IMR-90 (cell line): ENCODE results near the gene DNAJC17. TPM values are rescaled to one million over a fixed set of nuclear protein-coding genes. Genes with fewer than 3 reads are reported as not detected.

Source experiments
- ATAC-seq: fragments of 200-7000 bp; cut with Tn5 transposase; 2 replicates; pipeline ENCODE4 v1.9.1; 2020; ENCODE audit warnings: low read depth, mild to moderate bottlenecking, moderate library complexity
- BruUV-seq: library from RNA; stranded (reverse); fragments of 400-500 nt; replicated peaks from 2 replicates; lab custom pipeline; 2021; lab: Mats Ljungman, UMichigan
- CTCF ChIA-PET: fragments of 300-600 bp; formaldehyde crosslinking; extraction: SDS; loops from one replicate; lab custom pipeline; 2021; ENCODE audit warnings: antibody characterized with exemption; lab: Yijun Ruan, JAX
- POLR2A ChIA-PET: fragments of 300-600 bp; sonication (Branson Sonifier 250); formaldehyde crosslinking; loops from one replicate; lab custom pipeline; 2022; ENCODE audit warnings: antibody characterized with exemption; ENCODE audit not compliant: unreplicated experiment; lab: Charles Lee
- DNase-seq: peaks from one replicate; pipeline ENCODE4 v3.0.0; 2013
- H2AFZ ChIP-seq: replicated peaks from 2 replicates; pipeline ENCODE3; 2013; ENCODE audit warnings: low read length, mild to moderate bottlenecking; ENCODE audit not compliant: poor library complexity
- H2AK5ac ChIP-seq: 2 replicates; pipeline ENCODE4 v1.6.1; 2013; ENCODE audit warnings: low read depth, low read length, inconsistent platforms
- H2AK9ac ChIP-seq: replicated peaks from 2 replicates; pipeline ENCODE3; 2013; ENCODE audit warnings: mild to moderate bottlenecking, low read depth, low read length, moderate library complexity; ENCODE audit not compliant: poor library complexity
- H2BK120ac ChIP-seq: 2 replicates; pipeline ENCODE4 v1.6.1; 2013; ENCODE audit warnings: low read depth, low read length, inconsistent platforms
- H2BK15ac ChIP-seq: 3 replicates; pipeline ENCODE4 v1.6.1; 2013; ENCODE audit warnings: low read depth, low read length, inconsistent platforms
- H2BK20ac ChIP-seq: 2 replicates; pipeline ENCODE4 v1.6.1; 2013; ENCODE audit warnings: low read depth, mild to moderate bottlenecking, inconsistent platforms, low read length, moderate library complexity
- H2BK5ac ChIP-seq: 2 replicates; pipeline ENCODE4 v1.6.1; 2013; ENCODE audit warnings: mild to moderate bottlenecking, low read depth, low read length, inconsistent platforms; ENCODE audit not compliant: poor library complexity, severe bottlenecking
- H3K14ac ChIP-seq: replicated peaks from 2 replicates; pipeline ENCODE4 v1.6.1; 2013; ENCODE audit warnings: low read depth, low read length, inconsistent platforms
- H3K18ac ChIP-seq: 2 replicates; pipeline ENCODE4 v1.6.1; 2013; ENCODE audit warnings: low read depth, low read length, control low read depth
- H3K23ac ChIP-seq: 2 replicates; pipeline ENCODE4 v1.6.1; 2013; ENCODE audit warnings: low read depth, low read length, inconsistent platforms
- H3K27ac ChIP-seq: 2 replicates; pipeline ENCODE4 v1.5.1; 2013; ENCODE audit warnings: mild to moderate bottlenecking, control low read depth, low read length; ENCODE audit not compliant: insufficient read depth
- H3K27me3 ChIP-seq: 2 replicates; pipeline ENCODE4 v1.6.1; 2013; ENCODE audit warnings: low read length; ENCODE audit not compliant: control insufficient read depth, insufficient read depth
- H3K36me3 ChIP-seq: 2 replicates; pipeline ENCODE4 v1.6.1; 2013; ENCODE audit warnings: low read length, mixed read lengths; ENCODE audit not compliant: control insufficient read depth, insufficient read depth
- H3K4ac ChIP-seq: 2 replicates; pipeline ENCODE4 v1.6.1; 2013; ENCODE audit warnings: low read depth, low read length, inconsistent platforms
- H3K4me1 ChIP-seq: 2 replicates; pipeline ENCODE4 v1.6.1; 2013; ENCODE audit warnings: low read length, mixed read lengths; ENCODE audit not compliant: control insufficient read depth, insufficient read depth
- H3K4me2 ChIP-seq: 2 replicates; pipeline ENCODE4 v1.6.1; 2013; ENCODE audit warnings: low read depth, mild to moderate bottlenecking, control low read depth, low read length, moderate library complexity
- H3K4me3 ChIP-seq: 2 replicates; pipeline ENCODE4 v1.5.1; 2013; ENCODE audit warnings: low read depth, mild to moderate bottlenecking, control low read depth, low read length, moderate library complexity; ENCODE audit not compliant: insufficient read depth
- H3K56ac ChIP-seq: 2 replicates; pipeline ENCODE4 v1.6.1; 2013; ENCODE audit warnings: low read length, inconsistent platforms; ENCODE audit not compliant: insufficient read depth; ENCODE audit errors: extremely low read depth
- H3K79me1 ChIP-seq, 2 experiments: 2 replicates each; pipeline ENCODE4 v1.6.1; 2013; ENCODE audit warnings: low read length in 2 of 2, inconsistent platforms in 1 of 2, low read depth in 1 of 2
- H3K9ac ChIP-seq: 2 replicates; pipeline ENCODE4 v1.6.1; 2013; ENCODE audit warnings: low read depth, low read length, control low read depth
- H3K9me1 ChIP-seq: 2 replicates; pipeline ENCODE4 v1.6.1; 2013; ENCODE audit warnings: low read length, inconsistent platforms; ENCODE audit not compliant: insufficient read depth
- H3K9me3 ChIP-seq: 2 replicates; pipeline ENCODE4 v1.6.1; 2013; ENCODE audit warnings: low read length; ENCODE audit not compliant: control insufficient read depth, insufficient read depth
- H4K20me1 ChIP-seq: 2 replicates; pipeline ENCODE4 v1.6.1; 2013; ENCODE audit warnings: low read length, inconsistent platforms; ENCODE audit not compliant: insufficient read depth
- H4K5ac ChIP-seq: 2 replicates; pipeline ENCODE4 v1.6.1; 2013; ENCODE audit warnings: mild to moderate bottlenecking, low read depth, low read length, control low read depth
- H4K8ac ChIP-seq, 2 experiments: 2 replicates each; pipeline ENCODE4 v1.6.1; 2013; ENCODE audit warnings: low read depth in 2 of 2, low read length in 2 of 2, control low read depth in 1 of 2, inconsistent platforms in 1 of 2
- H4K91ac ChIP-seq: 2 replicates; pipeline ENCODE4 v1.6.1; 2013; ENCODE audit warnings: low read depth, low read length, inconsistent platforms; ENCODE audit not compliant: insufficient read depth
- BHLHE40 ChIP-seq: fragments of 150-350 bp; IDR thresholded peaks from 2 replicates; pipeline ENCODE4 v1.6.1; 2016; ENCODE audit warnings: mild to moderate bottlenecking, low read depth, low read length
- FOS ChIP-seq: fragments of 150-350 bp; IDR thresholded peaks from 2 replicates; pipeline ENCODE4 v1.6.1; 2016; ENCODE audit warnings: low read depth, low read length
- WGBS, 2 experiments: methylation state at CpG; one replicate each; pipeline versions ENCODE4 v1.1.5 to v1.1.7; 2013; ENCODE audit warnings: missing lambda C conversion rate in 2 of 2; ENCODE audit not compliant: insufficient read length in 1 of 2; ENCODE audit errors: extremely low coverage in 2 of 2; 5-methylcytosine and 5-hydroxymethylcytosine counted together
- dilution Hi-C: fragments of 300-500 bp; cut with HindIII; formaldehyde crosslinking; loops from one replicate; pipeline ENCODE4 v1.14.3; 2018; ENCODE audit warnings: low sequenced_read_pairs; ENCODE audit not compliant: unreplicated experiment
- in situ Hi-C: fragments of 300-500 bp; cut with MboI; formaldehyde crosslinking; loops from 3 replicates; pipeline ENCODE4 v1.14.3; 2019; ENCODE audit warnings: low sequenced_read_pairs, inconsistent platforms, mixed read lengths
- intact Hi-C: fragments of 100-400 bp; cut with micrococcal nuclease; formaldehyde crosslinking; loops from 2 replicates; pipeline ENCODE4 v1.10.0; 2022
- polyA plus RNA-seq, 3 experiments: library from polyadenylated mRNA; depleted of rRNA; stranded (reverse); fragments of >200 nt; gene quantifications; 2 replicates each; pipeline ENCODE4 v1.2.3, GENCODE V29; 2012; ENCODE audit warnings: low replicate concordance in 1 of 3
- total RNA-seq: library from RNA; depleted of rRNA; stranded (reverse); fragments of >200 nt; gene quantifications from 2 replicates; pipeline ENCODE4 v1.2.3, GENCODE V29; 2012

The DNAJC17 gene
- total and polyA plus RNA-seq, 2 of the 4 experiments (the other 2 are of a cell fraction) = 58.6 to 107 TPM

GRCh38 chr15:40769274-40770146 is 37.8 kb downstream of the DNAJC17 start, which contains the start of gene C15orf62:
TSS of gene C15orf62 (plus strand) at chr15:40769980. CDS start at chr15:40770496, 516 bp downstream.
- Histone ChIP-seq H3K27ac (no peak within 1 kb of the TSS), H3K18ac (no peak within 1 kb of the TSS), H4K20me1 (peaks cover 9% of the 10 kb centered on the region; the same call in 1 of the 2 replicates), H3K4ac (no peak within 1 kb of the TSS), H2AFZ (no peak within 1 kb of the TSS), H3K36me3 (peaks cover 32% of the 10 kb centered on the region), H3K9me3 (no peaks in the 10 kb centered on the region), H2BK5ac (no peak within 1 kb of the TSS), H3K4me1 (peaks cover 18% of the 10 kb centered on the region), H2AK9ac (peak within 1 kb of the TSS; percentile 25), H2BK120ac (no peak within 1 kb of the TSS), H3K27me3 (no peaks in the 10 kb centered on the region), H3K14ac (no peak within 1 kb of the TSS), H2BK15ac (no peak within 1 kb of the TSS), H4K91ac (no peak within 1 kb of the TSS), H3K4me3 (no peak within 1 kb of the TSS), H2BK20ac (no peak within 1 kb of the TSS), H3K9ac (no peak within 1 kb of the TSS), H4K5ac (no peak within 1 kb of the TSS), H3K79me1 (no peaks in the 10 kb centered on the region; a peak in 1 of 4 replicates), H2AK5ac (no peak within 1 kb of the TSS), H3K9me1 (peaks cover 12% of the 10 kb centered on the region), H3K23ac (no peak within 1 kb of the TSS), H3K4me2 (no peak within 1 kb of the TSS), H3K56ac (no peak within 1 kb of the TSS), H4K8ac (no peak within 1 kb of the TSS)
- intact Hi-C loops (no loop called here), dilution Hi-C loops (no loop called here), in situ Hi-C loops (no loop called here)
- BruUV-seq = no TSS peak
- ChIA-PET CTCF (no interaction called here), POLR2A (no interaction called here)
- no peak for TF ChIP-seq FOS
- peak; percentile 27; the same call in 1 of the 2 replicates for TF ChIP-seq BHLHE40
- ATAC-seq = no peak
- 83% methylated on average over 9 of the region's 28 CpGs; no CpG with 5 or more reads in 1 of the 2 experiments for WGBS, 2 experiments
- peak; percentile 31 for DNase-seq
